NB4 (cell line): ENCODE measurements around the gene FYCO1.

Experiments used
- CTCF ChIP-seq: IDR thresholded peaks from one replicate; pipeline ENCODE4 v1.5.1; 2012; ENCODE audit warnings: low read depth, low read length
- MYC ChIP-seq: IDR thresholded peaks from 2 replicates; pipeline ENCODE4 v1.6.1; 2011; ENCODE audit warnings: low read depth, low read length
- POLR2A ChIP-seq: IDR thresholded peaks from 2 replicates; pipeline ENCODE4 v1.6.1; 2011; ENCODE audit warnings: mild to moderate bottlenecking; ENCODE audit not compliant: insufficient read length; ENCODE audit errors: extremely low read depth

- TF ChIP-seq CTCF: no peak
- TF ChIP-seq POLR2A: no peak
- no peak for TF ChIP-seq MYC
Observed at GRCh38 chr3:46007280-46007679, 11.7 kb upstream of the FYCO1 start.
